Raji (cell line): ENCODE measurements around the gene PDHA2.

Experiments
- POLR2A ChIP-seq: IDR thresholded peaks from 2 replicates; pipeline ENCODE4 v1.6.1; 2011; ENCODE audit warnings: low read depth, low read length, control low read depth; ENCODE audit not compliant: insufficient read depth

PDHA2 gene

DNA sequence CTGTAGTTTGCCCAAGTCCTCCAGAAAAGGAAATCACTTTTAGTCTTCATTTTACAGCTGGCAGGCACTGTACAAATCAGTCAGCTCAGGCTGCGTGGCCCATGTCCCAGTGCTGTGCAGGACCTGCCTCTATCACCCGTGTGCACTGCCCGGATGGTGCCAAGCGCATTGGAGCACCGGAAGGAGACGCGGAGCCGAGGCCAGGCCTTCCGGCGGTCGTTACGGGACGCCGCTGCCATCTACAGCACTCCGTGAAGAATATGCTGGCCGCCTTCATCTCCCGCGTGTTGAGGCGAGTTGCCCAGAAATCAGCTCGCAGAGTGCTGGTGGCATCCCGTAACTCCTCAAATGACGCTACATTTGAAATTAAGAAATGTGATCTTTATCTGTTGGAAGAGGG lies at the start of gene PDHA2:
Gene PDHA2 (plus strand): TSS at position 203 of the 400 bp plus-strand sequence. CDS start 58 bp downstream, at position 261.
- TF ChIP-seq POLR2A: no peak

GRCh38 chr4:95798003-95798402 lies 41.9 kb upstream of the PDHA2 start:
- TF ChIP-seq POLR2A: no peak

DNA sequence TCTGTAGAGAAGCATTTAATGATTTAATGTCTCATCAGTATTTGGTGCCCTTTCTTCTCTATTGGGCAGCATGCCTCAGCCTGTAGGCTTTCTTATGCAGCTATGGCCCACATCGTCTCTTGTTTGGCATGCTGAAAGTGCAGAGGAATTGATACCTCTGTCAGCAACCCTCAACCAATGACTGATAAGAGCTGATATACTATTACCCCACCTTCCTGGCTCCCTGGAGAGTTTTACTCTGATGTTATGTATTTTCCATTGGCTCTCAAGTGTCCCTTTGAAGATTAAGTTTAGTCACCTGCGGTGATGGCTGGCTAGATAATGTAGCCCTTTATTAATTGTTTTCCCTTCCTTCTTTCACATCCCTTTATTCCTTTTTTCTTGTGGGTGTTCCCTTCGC lies 41.2 kb upstream of the PDHA2 start:
- TF ChIP-seq POLR2A: no peak

GRCh38 chr4:95821867-95822266 lies 18.0 kb upstream of the PDHA2 start:
- no peak for TF ChIP-seq POLR2A

DNA sequence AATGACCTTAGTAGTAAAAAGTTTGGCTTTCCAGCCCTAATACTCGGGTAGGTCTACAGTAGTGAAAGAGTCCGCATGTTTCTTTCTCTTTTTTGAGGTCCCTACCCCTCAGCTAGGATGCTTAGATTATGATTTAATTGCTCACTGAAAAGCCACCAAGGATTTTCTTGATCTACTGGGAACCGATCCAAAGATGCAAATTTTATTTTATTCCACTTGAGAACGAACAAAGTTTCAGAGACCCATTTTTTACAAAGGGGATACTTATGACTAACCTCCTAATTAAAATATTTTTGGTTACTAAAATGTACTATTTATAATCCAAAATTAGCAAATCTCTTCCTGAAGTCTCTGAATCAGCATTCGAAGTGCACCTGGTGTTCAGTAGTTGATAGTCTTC lies 14.3 kb upstream of the PDHA2 start:
- no peak for TF ChIP-seq POLR2A

DNA sequence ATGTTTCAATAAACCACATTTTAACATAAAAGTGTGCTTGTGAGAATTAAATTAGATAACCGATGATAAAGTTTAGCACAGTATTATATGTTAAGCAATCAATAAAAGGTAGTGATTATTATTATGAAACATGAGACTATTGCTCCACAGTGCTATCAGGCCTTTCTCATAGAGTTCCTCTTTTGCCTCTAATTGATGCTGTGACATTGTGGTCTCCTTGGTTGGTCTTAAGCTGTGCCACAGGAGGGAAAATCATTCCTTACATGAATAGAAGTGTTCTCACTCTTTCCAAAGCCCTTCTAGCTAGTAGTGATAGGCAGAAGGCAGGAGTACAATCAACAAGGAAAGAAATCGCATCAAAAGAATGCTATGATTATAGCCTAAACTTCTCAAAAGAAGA lies 9.2 kb upstream of the PDHA2 start:
- no peak for TF ChIP-seq POLR2A

- TF ChIP-seq POLR2A: no peak
Measured at GRCh38 chr4:95831166-95831565, 8.7 kb upstream of the PDHA2 start.

DNA sequence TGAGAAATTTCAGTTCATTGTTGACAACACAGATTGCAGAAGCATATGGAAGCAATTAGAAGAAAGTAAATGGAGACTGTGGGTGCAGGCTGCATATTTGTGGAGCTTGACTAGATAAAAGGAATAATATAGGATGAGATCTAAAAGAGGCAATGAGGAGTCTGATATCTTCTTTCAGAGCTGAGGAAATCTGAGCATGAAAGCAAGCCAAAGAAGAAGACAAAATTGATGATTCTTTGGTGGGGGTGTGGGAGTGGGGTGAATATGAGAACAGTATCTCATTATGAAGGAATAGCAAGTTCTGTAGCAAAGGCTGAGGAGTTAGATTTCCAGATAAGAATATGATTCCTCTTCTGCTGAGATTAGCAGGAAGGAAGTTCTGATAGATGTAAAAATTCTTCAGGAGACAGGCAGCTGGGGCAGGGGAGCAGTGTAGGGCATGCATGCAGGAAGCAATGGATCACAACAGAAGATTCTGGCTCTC lies 6.1 kb upstream of the PDHA2 start:
- TF ChIP-seq POLR2A: no peak

DNA sequence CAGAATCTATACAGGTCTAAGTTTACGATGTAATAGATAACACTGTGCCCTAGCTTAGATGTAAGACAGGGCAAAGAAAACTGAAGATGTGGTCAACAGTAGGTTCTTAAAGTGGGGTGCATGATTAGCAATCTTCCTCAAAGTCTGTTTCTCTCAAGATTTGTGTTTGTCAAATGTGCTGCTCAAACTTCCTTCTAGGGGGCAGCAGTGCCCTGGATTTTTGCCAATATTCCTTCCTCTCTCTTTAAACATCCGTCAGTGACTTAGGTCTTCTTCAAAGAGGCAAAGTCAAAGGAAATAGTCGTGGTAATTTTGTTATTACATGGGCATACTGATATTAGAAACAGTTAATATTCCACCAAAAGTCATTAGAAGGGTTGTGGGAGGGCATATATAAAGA lies 4.2 kb upstream of the PDHA2 start:
- no peak for TF ChIP-seq POLR2A

- no peak for TF ChIP-seq POLR2A
Measured at GRCh38 chr4:95838192-95838591, 1.7 kb upstream of the PDHA2 start.

DNA sequence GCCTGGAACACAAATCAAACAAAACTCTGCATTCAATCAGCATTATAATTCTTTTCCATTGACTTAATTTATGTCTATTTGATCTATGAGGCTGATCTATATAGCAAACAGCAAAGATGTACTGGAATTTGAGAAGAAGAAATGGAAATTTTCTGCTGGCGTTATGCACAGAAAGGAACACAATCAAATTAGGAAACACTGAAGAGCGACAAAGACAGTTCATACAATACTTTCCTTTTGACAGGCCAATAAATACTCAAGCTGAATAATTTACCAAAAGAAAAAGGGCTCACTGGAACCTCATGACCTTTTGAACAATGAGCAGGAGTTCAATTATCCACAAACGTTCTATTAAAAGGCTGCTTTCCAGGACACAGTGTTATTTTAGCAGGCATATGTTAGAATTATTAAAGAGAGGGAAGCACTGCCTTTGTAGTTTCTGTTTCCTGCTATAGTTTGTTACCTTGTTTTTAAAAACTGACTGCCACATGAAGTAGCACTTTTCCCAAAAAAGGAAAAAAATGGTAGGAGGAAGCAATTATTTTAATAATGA lies 8.1 kb downstream of the PDHA2 start:
- TF ChIP-seq POLR2A: no peak

GRCh38 chr4:95850161-95850560 lies 10.3 kb downstream of the PDHA2 start:
- no peak for TF ChIP-seq POLR2A

- TF ChIP-seq POLR2A: no peak
Measured at GRCh38 chr4:95857761-95858160, 17.9 kb downstream of the PDHA2 start.

GRCh38 chr4:95867919-95868318 lies 28.0 kb downstream of the PDHA2 start:
- no peak for TF ChIP-seq POLR2A

- no peak for TF ChIP-seq POLR2A
Measured at GRCh38 chr4:95869961-95870500, 30.1 kb downstream of the PDHA2 start.

DNA sequence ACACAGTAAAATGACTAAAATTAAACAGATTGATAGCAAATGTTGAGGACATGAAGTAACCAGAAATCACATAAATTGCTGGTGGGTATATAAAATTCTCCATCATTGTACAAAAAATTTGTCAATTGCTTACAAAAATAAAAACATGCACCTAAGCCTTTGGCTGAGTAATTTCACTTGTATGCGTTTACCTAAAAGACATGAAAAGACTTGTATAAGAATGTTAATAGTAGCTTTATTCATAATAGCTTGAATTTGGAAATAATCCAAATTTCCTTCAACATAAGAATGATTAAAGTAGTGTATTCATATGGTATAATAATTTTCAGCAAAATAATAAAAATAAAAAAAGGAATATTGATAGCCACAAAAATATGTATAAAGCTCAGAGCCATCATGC lies 37.7 kb downstream of the PDHA2 start:
- no peak for TF ChIP-seq POLR2A

- TF ChIP-seq POLR2A: no peak
Measured at GRCh38 chr4:95887551-95887950, 47.7 kb downstream of the PDHA2 start.
